Superior temporal gyrus (tissue), 1 donor: ENCODE measurements around the gene NR3C1.
"Not testable (repeated sequence)": the region's sequence is repeated elsewhere in the genome, so short reads cannot be mapped to it uniquely, and the experiment has no call there.

ENCODE experiments used
- DNase-seq: peaks from one replicate; pipeline ENCODE4 v3.0.0-alpha.2; 2016; ENCODE audit errors: extremely low spot score

NR3C1 gene

GRCh38 chr5:143337946-143338345, 65.5 kb downstream of the NR3C1 start:
- DNase-seq: no peak

GRCh38 chr5:143336485-143336884, 67.0 kb downstream of the NR3C1 start:
- no peak for DNase-seq

GRCh38 chr5:143334903-143335302, 68.6 kb downstream of the NR3C1 start:
- no peak for DNase-seq

- not testable (repeated sequence) for DNase-seq
Observed at GRCh38 chr5:143334380-143334779, 69.1 kb downstream of the NR3C1 start.

- DNase-seq: no peak
Observed at GRCh38 chr5:143331956-143332355, 71.5 kb downstream of the NR3C1 start.

GRCh38 chr5:143329843-143330242, 73.6 kb downstream of the NR3C1 start:
- DNase-seq: no peak

GRCh38 chr5:143328589-143329220, 74.8 kb downstream of the NR3C1 start:
- no peak for DNase-seq

GRCh38 chr5:143325086-143325485, 78.4 kb downstream of the NR3C1 start:
- DNase-seq: not testable (repeated sequence)

GRCh38 chr5:143322931-143323630, 80.4 kb downstream of the NR3C1 start:
- DNase-seq: not testable (repeated sequence)

- DNase-seq: no peak
Observed at GRCh38 chr5:143322176-143322575, 81.3 kb downstream of the NR3C1 start.

- DNase-seq: no peak
Observed at GRCh38 chr5:143319437-143320227, 83.9 kb downstream of the NR3C1 start.

GRCh38 chr5:143318833-143319232, 84.7 kb downstream of the NR3C1 start:
- DNase-seq: no peak

- no peak for DNase-seq
Observed at GRCh38 chr5:143318270-143318669, 85.2 kb downstream of the NR3C1 start.

GRCh38 chr5:143316844-143317631, 86.4 kb downstream of the NR3C1 start:
- no peak for DNase-seq

- no peak for DNase-seq
Observed at GRCh38 chr5:143316337-143316736, 87.1 kb downstream of the NR3C1 start.

- DNase-seq: no peak
Observed at GRCh38 chr5:143315929-143316328, 87.6 kb downstream of the NR3C1 start.

GRCh38 chr5:143315214-143315613, 88.3 kb downstream of the NR3C1 start:
- no peak for DNase-seq

GRCh38 chr5:143314659-143315058, 88.8 kb downstream of the NR3C1 start:
- no peak for DNase-seq

- DNase-seq: no peak
Observed at GRCh38 chr5:143314099-143314498, 89.4 kb downstream of the NR3C1 start.

- no peak for DNase-seq
Observed at GRCh38 chr5:143313298-143313852, 90.1 kb downstream of the NR3C1 start.

- DNase-seq: no peak
Observed at GRCh38 chr5:143312822-143313221, 90.7 kb downstream of the NR3C1 start.

- DNase-seq: no peak
Observed at GRCh38 chr5:143311955-143312354, 91.5 kb downstream of the NR3C1 start.
